NCI-H146 treated with DMSO at 0.1 percent for 48 hours (cell line): Measurements from ENCODE around the gene PTTG1.

Experiments used
- DNase-seq: peaks from one replicate; lab custom pipeline; 2025; ENCODE audit not compliant: unreplicated experiment; lab: John Stamatoyannopoulos, UW

The PTTG1 gene

DNA sequence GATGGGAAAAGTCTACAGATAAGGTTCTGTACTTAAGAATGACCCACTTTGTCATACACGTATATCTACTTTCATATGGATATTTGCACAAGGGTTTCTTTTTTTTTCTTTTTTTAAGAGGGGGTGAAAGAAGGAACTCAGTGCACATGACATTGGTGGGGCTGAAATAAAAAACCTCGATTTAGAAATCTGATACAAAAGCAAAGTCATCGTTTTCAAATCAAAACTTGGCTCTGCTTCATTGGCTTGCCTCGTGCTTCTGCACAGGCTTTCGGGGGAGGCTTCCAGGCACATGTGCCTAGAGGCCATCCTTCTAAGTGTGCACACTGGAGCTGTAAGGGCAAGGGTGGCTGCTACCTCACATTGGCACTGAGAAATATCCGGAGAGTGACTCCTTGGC is 31.1 kb downstream of the PTTG1 start:
- DNase-seq, result no peak

DNA sequence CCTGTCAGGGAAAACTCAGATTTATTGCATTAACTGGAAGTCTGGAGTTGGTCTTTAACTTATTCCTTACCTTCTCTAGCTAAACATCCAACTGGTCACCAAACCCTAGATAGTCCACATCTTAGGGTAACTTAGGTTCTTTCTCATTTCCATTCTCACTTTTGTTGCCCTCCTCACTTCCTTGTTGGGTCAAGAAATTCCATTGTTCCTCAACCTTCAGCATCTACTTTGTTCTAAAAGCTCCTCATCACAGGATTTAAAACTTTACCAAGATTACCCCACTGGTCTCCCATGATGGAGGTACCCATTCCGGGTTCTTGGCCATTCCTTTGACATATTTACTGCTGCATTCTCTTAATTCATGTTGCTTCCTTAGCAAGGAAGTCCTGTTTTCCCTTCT is 32.1 kb downstream of the PTTG1 start:
- DNase-seq, result no peak

DNA sequence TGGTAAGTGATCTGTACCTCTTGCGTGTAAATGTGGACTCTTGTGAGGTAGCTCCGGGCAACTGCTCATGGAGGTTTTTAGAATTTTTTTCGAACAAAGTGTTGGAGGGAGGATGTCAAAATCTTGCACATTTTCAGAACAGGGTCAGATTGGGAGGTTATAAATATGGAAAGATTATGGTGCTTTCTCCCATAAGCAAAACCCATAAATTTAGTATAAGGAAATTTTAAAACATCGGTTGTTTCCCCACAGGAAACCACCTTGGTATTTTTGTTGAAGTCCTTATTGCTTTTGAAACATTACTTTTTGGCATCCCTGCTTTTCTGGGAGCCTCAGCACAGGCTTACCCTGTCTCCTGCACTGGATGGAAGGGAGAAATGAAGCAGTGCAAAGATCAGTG is 33.9 kb downstream of the PTTG1 start:
- DNase-seq, result no peak

DNA sequence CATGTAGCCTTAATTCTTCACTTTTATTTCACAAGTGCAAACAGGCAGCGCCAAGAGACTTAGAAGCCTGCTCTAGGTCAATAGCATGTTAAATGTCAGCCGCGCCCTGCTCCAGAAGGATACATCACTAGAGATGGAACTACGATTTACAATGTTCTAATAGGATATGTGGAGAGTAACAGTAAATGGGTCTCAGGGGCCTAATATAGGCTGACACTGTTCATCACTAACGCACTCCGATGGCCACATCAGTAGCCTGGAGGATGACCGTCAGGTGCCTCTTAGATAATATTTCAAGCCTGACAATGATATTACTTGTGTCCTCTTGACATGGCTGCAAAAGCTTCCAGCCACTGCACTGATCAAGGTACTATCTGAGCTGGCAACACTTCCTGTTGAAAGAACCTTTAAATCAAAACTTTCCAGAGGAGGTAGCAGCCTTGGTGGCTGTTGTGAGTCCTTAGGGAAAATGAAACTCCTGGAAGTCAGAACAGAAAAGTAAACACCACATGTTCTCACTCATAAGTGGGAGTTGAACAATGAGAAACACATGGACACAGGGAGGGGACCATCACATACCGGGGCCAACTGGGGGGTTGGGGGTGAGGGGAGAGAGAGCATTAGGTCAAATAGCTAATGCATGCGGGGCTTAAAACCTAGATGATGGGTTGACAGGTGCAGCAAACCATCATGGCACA is 35.0 kb downstream of the PTTG1 start:
- no peak for DNase-seq

DNA sequence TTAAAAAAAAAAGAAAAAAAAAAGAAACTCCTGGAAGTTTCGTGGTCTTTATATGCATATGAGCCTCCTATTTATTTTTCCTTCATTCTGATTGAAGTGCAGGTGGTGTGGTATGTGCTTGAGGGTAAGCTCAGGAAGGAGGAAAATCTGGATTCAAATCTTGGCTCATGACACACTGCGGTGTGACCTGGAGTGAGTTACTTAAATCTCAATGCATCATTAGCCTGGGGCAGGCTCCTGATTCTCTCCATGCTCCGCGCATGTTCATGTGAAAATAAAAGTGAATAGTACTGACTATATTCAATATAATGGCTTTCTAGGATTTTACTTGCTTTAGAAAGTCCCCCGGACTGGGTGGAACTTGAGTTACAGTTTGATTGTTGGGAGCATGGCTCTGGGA is 35.6 kb downstream of the PTTG1 start:
- no peak for DNase-seq

DNA sequence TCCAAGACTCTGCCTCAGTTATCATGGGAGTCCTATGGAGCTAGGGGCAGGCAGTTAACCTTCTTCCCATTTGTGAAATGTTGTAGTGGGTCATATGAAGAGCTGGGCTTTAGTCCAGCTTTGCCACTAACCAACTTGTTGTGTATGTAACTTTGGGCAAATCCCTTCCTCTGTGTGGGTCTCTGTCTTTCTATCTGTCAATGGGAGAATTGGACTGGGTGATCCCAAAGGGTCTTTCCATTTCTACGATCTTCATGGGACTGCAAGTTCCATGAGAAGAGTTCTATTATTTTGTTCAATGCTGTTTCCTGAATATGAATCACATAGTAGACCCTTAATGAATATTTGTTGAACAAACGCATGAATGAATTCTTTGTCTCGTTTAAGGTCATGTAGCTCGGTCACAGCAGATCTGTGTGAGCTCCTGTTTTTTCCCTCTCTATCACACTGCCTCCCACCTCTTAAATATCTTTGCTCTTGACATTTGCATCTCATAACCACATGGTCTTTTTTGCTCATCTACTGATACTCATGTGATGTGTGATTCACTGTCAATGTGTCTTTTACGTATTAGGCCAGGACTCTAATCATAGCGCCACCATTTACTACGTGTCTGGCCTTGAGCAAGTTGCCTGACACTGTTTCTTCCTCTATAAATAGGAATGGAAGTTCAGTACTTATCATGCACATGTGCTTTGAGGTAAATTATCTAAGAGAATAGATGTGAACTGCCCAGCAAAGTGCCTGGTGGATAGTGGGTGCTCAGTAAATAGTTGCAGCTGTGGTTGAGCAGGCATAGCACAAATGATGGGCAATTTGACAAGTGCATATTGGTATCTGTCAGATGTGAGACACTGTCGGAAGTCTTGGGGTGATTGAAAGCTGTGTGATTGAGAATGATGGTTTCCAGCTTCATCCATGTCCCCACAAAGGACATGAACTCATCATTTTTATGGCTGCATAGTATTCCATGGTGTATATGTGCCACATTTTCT is 37.4 kb downstream of the PTTG1 start:
- no peak for DNase-seq

DNA sequence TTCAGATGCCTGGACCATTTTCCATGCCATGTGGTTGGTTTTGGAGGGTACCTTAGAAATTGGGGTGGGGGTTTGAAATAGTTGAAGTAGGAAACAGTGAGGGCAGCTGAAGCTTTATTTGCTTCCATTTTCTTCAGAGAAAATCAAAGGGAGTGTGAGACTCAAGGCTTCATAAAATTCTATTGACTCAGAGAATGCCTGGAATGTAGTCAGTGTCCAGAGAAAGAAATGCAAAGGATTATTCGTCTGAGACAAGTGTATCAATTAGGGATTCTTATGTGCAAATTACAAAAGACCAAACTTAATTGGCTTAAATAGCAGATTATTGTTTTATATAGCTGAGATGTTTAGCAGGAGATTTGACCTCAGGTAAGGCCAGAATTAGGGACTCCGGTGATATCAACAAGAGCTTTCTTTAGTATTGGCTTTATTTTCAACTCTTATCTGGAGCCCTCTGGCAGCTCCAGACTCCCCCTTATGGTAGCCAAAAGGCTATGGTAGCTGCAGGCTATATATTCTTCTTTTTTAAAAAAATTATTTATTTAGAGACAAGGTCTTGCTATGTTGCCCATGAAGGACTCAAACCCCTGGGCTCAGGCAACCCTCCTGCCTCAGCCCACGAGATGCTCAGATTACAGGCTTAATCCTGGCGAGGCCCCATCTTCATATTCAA is 38.9 kb downstream of the PTTG1 start:
- DNase-seq, result no peak

DNA sequence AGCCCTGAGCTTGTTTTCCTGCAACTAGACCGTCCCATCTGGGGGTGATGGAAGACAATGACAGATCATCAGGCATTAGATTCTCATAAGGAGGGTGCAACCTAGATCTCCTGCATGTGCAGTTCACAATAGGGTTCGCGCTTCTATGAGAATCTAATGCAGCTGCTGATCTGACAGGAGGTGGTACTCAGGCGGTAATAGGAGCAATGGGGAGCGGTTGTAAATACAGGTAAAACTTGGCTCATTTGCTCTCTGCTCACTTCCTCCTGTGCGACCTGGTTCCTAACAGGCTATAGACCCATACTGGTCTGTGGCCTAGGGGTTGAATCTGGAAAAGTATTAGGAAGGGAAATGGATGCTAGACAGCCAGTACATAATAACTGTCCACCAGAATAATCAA is 39.7 kb downstream of the PTTG1 start:
- no peak for DNase-seq

DNA sequence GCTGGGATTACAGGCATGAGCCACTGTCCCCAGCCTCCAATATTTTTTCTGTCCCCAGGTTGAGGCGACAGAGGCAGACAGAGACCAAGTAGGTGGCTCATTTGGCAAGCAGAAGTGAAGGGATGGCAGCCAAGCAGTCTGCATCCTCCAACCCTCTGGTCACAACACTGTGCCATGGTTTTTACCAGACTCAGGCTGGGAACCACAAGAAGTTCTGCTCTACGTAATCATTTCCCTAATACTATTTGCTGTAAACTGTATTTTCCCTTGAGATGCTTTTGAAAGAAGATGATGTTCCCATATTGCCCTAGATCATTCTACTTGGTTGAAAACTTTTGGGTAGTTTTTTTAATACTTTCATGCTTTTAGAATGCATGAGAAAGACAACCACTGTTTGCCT is 40.5 kb downstream of the PTTG1 start:
- no peak for DNase-seq

DNA sequence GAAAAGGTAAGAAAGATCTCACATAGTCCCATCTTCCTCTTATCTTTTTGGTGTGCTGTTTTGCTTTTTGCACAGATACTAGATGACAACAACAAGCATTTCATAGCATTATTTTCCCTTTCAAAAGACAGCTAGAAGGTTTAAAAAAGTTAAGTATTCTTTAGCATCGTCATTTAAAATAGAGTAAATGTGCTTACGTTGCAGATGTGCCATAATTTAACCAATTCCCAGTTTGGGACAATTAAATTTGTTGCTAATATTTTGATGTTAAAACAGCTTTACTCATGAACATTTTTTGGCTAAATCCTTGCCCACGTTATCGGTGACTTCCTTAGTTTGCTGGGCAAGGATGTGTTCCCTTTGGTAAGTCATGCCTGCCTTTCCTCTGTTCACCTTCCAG is 41.6 kb downstream of the PTTG1 start:
- DNase-seq, result no peak

DNA sequence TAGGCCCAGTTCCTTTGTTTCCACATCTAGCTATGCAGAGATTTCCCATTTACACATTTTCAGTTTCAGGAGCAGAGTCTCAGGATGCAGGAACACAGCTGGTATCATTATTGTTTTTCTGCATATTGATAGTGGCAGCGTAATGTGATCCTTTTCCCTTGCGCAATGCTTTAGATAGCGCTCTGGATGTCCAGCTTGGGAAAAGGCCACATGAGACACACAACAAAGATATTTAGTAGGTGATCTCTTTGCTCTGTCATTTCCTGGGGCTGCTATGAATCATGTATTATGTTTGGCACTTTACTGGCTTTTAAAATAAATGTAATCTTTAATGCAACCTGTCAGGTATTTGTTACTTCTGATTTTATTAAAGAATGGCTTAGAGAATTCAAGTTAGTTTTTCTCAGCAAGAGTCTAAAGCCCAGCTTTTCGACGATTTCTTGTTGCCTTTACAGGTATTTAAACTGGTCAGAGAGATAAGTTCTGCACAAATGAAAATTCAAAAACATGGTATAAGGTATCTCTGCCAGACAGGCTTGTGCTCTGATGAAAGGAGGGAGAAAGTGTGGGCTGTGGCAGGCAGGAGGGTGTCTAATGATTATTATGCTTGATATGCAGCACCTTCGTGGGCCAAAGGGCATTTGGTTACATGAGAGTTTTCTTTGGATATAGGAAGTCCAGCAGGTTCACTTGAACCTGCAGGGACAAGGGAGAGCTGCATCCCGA is 42.2 kb downstream of the PTTG1 start:
- DNase-seq, result peak; percentile 32

DNA sequence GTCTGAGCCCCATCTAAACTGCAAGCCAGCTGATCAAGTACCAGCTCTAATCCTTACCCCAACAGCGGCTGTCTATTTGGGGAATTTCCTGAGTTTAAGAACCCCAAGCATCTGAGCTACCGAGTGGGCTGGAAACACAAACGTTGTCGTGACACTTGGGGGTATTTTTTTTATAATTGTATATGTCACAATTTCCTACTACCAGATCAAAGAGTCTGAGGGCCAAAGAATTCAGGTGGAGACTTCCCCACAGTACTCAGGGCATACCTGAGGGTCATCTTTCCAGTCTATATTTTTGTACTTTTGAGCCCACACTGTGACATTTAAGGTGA is 42.8 kb downstream of the PTTG1 start:
- no peak for DNase-seq

DNA sequence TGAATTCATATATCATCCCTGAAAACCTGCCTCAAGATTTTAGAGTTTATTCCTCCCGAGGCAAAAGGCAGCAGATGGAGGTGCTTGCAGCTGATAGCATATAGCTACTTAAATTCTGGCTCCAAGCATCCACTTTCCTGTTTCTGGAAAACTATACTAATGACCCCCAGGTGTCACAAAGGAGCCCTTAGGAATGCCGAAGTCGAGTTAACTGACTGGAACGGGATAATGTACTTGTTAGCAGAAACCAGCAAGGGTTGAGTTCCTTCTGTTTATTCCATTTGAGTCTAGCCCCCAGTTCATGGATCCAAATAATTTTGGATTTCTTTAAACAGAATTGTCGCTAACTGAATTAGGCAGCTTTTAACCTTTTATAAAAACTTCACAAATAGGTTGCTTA is 44.5 kb downstream of the PTTG1 start:
- no peak for DNase-seq

DNA sequence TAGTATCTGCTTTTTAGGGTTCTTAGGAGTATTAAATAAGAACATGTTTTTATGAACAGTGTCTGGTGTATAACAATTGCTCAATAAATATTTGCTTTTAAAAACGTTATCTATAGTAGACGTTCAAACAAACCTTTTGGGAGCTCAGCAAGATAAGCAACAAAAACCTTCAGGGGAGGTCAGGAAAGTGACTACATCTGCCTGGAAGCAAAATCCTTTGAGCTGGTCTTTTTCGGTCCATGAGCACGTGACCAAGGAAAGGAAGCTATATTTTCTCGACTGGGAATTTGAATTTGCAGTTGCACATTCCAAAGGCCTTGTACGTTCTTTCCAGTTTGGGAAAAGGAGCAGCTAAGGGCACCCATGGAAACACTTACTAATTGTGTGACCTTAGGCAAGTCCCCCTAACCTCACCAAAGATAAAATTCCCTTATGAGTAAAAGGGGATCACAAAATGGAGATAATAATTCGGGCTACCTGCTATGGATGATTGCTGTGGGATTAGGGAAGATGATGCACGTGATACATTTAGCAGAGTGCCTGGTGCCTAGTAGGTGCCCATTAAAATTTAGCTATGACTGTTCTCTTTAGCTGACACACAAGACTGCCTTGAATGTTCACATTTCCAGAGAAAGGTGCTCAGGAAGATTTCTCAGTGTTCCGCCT is 45.4 kb downstream of the PTTG1 start:
- no peak for DNase-seq

DNA sequence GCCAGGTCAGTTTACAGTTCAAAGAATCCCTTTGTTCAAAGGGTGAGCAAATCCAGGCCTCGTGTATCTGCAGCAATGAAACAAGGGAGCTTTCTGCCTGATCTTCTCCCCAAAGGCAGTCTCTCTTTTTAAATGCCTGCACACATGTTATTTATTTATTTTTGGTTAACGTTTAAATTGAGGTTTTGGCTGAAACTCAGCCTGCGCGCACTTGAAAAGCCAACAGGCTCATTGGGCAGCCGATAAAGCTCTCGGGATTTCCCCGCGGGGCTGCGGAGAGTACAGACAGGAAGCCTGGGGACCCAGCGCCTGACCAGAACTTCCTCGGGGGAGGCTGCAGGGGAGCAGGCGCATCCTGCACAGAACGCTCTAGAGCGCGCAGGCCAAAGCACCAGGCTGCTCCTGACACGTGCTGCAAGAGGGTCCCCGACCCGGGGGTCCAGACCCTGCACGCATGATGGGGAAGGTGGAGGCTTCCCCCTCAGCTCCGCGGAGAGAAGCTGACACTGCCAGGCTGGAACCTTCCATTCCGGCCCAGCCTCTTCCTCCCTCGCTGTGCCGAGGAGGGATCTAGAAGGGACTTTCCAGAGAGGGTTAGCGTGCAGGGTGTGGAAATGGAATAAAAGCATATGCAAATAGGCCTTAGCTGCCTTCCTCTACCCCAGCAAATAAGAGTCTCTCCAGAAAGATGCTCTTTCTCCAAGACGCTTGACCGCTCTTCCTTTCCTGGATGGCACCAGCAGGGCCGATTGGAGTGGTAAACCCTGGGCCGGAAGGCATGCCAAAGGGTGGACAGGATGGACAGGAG is 46.1 kb downstream of the PTTG1 start:
- no peak for DNase-seq

DNA sequence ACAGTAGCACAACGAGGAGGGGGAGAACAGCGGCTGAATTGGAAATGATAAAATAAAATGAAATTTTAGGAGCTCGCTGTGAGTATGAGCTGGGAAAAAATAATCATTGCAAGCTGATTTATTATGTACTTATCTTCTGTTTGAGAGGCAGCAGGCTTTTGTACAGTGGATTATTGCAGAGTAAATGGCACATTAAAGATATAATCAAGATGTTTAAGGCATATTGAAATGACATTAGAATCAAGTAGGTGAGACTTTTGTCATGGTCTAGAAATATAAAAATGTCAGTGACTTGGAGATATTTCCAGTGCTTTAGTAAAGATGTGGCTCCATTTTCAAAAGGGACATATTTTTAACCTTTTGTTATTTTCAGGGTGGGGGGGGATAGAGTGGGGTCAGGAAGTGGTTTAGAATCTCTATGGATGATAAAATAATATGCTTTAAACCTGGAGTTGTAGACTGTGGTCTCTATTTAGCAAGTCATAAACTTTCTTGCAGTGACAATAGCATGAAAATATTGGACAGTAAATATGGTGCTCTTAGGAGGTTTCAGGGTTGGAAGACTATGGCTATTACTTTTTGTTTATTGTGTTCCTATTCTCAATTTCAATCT is 46.8 kb downstream of the PTTG1 start:
- DNase-seq, result no peak

DNA sequence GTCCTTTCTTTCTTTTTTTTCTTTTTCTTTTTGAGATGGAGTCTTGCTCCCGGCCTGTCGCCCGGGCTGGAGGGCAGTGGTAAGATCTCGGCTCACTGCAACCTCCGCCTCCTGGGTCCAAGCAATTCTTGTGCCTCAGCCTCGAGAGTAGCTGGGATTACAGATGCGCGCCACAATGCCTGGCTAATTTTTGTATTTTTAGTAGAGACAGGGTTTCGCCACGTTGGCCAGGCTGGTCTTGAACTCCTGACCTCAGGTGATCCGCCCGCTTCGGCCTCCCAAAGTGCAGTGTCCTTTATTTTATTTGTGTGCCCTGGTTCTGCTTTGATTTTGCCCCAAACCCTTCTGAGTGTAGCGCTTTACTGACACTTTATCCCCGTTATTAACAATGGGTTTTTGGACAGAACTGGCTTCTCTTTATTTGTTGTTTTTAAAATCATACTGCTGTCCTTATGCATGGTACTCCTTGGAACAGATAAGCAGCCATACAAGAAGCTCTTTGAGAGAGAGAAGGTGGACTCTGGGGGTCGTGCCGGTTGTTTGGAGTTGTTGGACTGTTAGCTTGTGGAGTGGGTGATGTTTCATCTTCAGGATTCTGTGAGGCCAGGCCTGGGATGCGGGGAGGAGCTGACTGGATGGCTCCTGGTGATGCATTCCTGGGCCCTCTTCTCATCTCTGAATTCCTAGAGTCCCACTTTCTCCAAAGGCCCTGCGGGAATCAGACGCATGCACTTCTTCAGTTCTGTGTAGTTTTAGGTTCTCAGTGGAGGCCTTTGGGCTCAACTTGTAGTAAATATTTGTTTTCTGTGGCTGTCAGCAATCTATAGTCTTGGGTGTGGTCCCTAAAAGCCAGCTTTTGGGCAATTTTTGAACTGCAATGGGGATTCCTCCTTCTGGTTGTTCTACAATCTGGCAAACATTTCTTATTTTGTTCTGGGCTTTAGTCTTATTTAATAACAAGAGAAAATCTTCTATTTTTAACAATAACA is 47.8 kb downstream of the PTTG1 start:
- DNase-seq, result no peak
